ENCODE data around the gene PSMC3. TPM values are rescaled to one million over a fixed set of nuclear protein-coding genes. Genes with fewer than 3 reads are reported as not detected.

The PSMC3 gene
- total RNA-seq, 1 experiment from 2014 or later: 179 TPM

DNA sequence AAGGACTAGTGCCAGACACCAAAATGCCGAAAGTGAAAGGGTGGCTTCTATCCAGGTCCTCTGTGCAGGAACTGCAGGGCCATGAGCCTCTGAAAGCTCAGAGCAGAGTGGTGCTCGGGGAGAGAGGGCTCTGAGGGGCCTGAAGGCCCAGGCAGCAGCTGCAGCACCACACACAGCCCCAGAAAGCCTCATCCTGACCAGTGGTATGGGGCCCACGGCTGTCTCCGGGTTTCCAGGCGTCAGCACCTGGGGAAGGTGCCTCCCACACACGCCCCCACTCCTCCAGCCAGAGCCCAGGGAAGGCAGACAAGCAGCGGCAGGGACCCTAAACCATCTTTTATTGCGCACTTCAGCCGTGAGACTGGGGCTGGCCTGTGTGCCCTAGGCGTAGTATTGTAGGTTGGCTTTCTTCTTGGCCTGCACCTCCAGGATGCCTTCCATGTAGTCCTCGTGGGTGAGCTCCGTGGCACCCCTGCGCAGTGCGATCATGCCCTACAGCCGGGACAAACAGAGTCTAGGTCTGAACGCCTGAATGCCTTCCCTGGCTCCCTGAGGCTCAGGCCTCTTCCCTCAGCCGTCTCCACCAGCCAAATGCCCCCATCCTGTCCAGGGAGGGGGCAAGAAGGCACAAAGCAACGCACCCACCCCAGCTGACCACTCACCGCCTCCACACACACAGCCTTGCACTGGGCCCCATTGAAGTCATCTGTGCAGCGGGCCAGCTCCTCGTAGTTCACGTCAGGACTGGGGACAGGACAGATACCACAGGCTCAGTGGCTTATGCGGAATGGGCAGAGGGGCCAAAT, 7.6 kb downstream of the PSMC3 start:
- H3K9ac ChIP-seq (ENCODE audit: extremely low read depth, insufficient read length, low read length): no peak overlapping the region
- no peak overlapping the region for H3K27ac ChIP-seq (ENCODE audit: insufficient read length, low read depth, low read length)
- H3K4me1 ChIP-seq (ENCODE audit: insufficient read depth, low read length): no peaks in the 10 kb centered on the region
- no peak overlapping the region for H4K5ac ChIP-seq (ENCODE audit: insufficient read length, low read depth, low read length)
- H2BK12ac ChIP-seq (ENCODE audit: insufficient read length, low read depth, low read length): no peak overlapping the region
- H3K4ac ChIP-seq (ENCODE audit: low read depth, low read length): no peak overlapping the region
- no peaks in the 10 kb centered on the region for H3K27me3 ChIP-seq (ENCODE audit: insufficient read depth, low read length)
- no peaks in the 10 kb centered on the region for H3K23me2 ChIP-seq (ENCODE audit: insufficient read length, low read depth, low read length, poor library complexity, severe bottlenecking)
- H4K8ac ChIP-seq (replicated peaks; ENCODE audit: insufficient read length, low read depth, low read length): no peak overlapping the region
- no peak overlapping the region for H4K91ac ChIP-seq (ENCODE audit: insufficient read length, low read depth, low read length)
- no peak overlapping the region for H2BK120ac ChIP-seq (ENCODE audit: low read depth, low read length, poor library complexity, severe bottlenecking)
- H3K79me1 ChIP-seq (ENCODE audit: insufficient read depth, low read depth, low read length, poor library complexity, severe bottlenecking): no peaks in the 10 kb centered on the region
- TF ChIP-seq, protein P1, sequence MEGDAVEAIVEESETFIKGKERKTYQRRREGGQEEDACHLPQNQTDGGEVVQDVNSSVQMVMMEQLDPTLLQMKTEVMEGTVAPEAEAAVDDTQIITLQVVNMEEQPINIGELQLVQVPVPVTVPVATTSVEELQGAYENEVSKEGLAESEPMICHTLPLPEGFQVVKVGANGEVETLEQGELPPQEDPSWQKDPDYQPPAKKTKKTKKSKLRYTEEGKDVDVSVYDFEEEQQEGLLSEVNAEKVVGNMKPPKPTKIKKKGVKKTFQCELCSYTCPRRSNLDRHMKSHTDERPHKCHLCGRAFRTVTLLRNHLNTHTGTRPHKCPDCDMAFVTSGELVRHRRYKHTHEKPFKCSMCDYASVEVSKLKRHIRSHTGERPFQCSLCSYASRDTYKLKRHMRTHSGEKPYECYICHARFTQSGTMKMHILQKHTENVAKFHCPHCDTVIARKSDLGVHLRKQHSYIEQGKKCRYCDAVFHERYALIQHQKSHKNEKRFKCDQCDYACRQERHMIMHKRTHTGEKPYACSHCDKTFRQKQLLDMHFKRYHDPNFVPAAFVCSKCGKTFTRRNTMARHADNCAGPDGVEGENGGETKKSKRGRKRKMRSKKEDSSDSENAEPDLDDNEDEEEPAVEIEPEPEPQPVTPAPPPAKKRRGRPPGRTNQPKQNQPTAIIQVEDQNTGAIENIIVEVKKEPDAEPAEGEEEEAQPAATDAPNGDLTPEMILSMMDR (conservative IDR thresholded peaks at IDR 0.05): no peak
- H2BK20ac ChIP-seq (ENCODE audit: low read depth, low read length, poor library complexity, severe bottlenecking): no peak overlapping the region
- no peak overlapping the region for H3T11ph ChIP-seq (ENCODE audit: low read length)
- Mint-ChIP-seq H3K4me3 (no peak overlapping the region; a peak in 1 of 5 replicates), H3K36me3 (ENCODE audit: insufficient read depth in 1 of 3, low read depth in 3 of 3) (peaks cover 35 to 75% (median 67%) of the 10 kb centered on the region in 3 experiments), H3K27me3 (ENCODE audit: low read depth) (no peaks in the 10 kb centered on the region), H3K27ac (peak overlapping the region in 1 of 3 experiments; percentile 22; a peak in 3 of 7 replicates), H3K9me3 (no peaks in the 10 kb centered on the region), H3K4me1 (peaks cover 2 to 5% of the 10 kb centered on the region in 2 experiments; a peak in 2 of 4 replicates)
- no peak overlapping the region for H2AK5ac ChIP-seq (ENCODE audit: insufficient read length, low read length)
- H2BK15ac ChIP-seq (ENCODE audit: low read depth, low read length): no peak overlapping the region
- no peak overlapping the region for H3K18ac ChIP-seq (ENCODE audit: insufficient read length, low read depth, low read length)
- no peak overlapping the region for H2AFZ ChIP-seq (ENCODE audit: low read length)
- no peak overlapping the region for H3K14ac ChIP-seq (ENCODE audit: insufficient read depth, low read length)
- no peak overlapping the region for H2BK5ac ChIP-seq (ENCODE audit: insufficient read length, low read length)
- no peak for DNase-seq
- H3K79me2 ChIP-seq (ENCODE audit: insufficient read depth, low read length): no peaks in the 10 kb centered on the region
- H3K4me2 ChIP-seq (ENCODE audit: insufficient read depth, insufficient read length, low read length): no peak overlapping the region
- no peaks in the 10 kb centered on the region for H3K9me3 ChIP-seq (ENCODE audit: control insufficient read depth, low read depth, low read length)
- H3K56ac ChIP-seq (ENCODE audit: insufficient read length, low read depth, low read length): no peak overlapping the region
- H3K23ac ChIP-seq (ENCODE audit: insufficient read length, low read depth, low read length): no peak overlapping the region
- no CpG with 5 or more reads among the region's 23 CpGs for WGBS (ENCODE audit: extremely low coverage, insufficient read length, low lambda C conversion rate)
- peaks cover 3% of the 10 kb centered on the region for H4K20me1 ChIP-seq (ENCODE audit: control insufficient read depth, insufficient read depth, insufficient read length)
